Heart left ventricle (tissue), 13 donors: ENCODE results near the gene WNT7B.

Experiments used
- CTCF ChIP-seq, 12 donors: fragments of 200-600 bp; sonication (generic) in 4 of 12; IDR thresholded peaks; one replicate each; pipeline versions ENCODE4 v1.5.0 to v1.8.0; 2018 to 2022; ENCODE audit warnings: antibody characterized with exemption in 12 of 12, mild to moderate bottlenecking in 5 of 12
- POLR2A ChIP-seq, 2 donors: fragments of 450-650 bp; IDR thresholded peaks; one replicate each; pipeline ENCODE4 v1.6.1; 2017; ENCODE audit warnings: antibody characterized with exemption in 2 of 2, mild to moderate bottlenecking in 2 of 2, moderate library complexity in 2 of 2
- donor health status: ischemic (EF 13 %, LVEDD 7.1; RV severe dilation, severe dysfunction).
- donor health status: DM: no; HTN: yes; CAD: no.
- donor health status: DM: no; HTN: no; CAD: no.
- donor health status: ischemic (EF 25% LVEDD 6.9; RV normal size, moderate dysfunction).
- donor health status: ischemic (EF 25% LVEDD 5.7; RV mildly dilated, moderate dysfunction).
- donor health status: ischemic (EF 35%, LVEDD 5.7; RV mildly dilated, moderate dysfunction).
- donor health status: nonischemic (EF 11% LVEDD 7.7; RV severe dilation, severe dysfunction).
- donor health status: DM: yes; HTN: yes; CAD: no.
- donor health status: PGD.
- donor health status: ischemic (EF 29% LVEDD 5.4; RV normal size, mild dysfunction).
- donor health status: nonischemic (EF 23%, LVEDD 6.1; RV moderate dilation, normal function).

GRCh38 chr22:45897736-45898135, 79.2 kb downstream of the WNT7B start:
- no peak for TF ChIP-seq CTCF (IDR thresholded peaks at IDR 0.05)
- TF ChIP-seq POLR2A (IDR thresholded peaks at IDR 0.05): no peak
